Calu3 (cell line): ENCODE results near the gene PLIN5. TPM values are rescaled to one million over a fixed set of nuclear protein-coding genes. Genes with fewer than 3 reads are reported as not detected.

Experiments
- BruUV-seq: library from RNA; stranded (reverse); fragments of 400-500 nt; replicated peaks from 2 replicates; lab custom pipeline; 2021; lab: Mats Ljungman, UMichigan
- CTCF ChIA-PET: fragments of 300-600 bp; sonication (Branson Sonifier 250); formaldehyde crosslinking; loops from one replicate; lab custom pipeline; 2022; ENCODE audit warnings: antibody characterized with exemption; lab: Charles Lee
- DNase-seq: peaks from one replicate; pipeline ENCODE4 v3.0.0; 2022
- H3K27ac Mint-ChIP-seq: one replicate; pipeline ENCODE4 v1.8.0; 2022; ENCODE audit warnings: mixed read lengths; ENCODE audit not compliant: unreplicated experiment
- H3K27me3 Mint-ChIP-seq: one replicate; pipeline ENCODE4 v1.8.0; 2022; ENCODE audit warnings: mixed read lengths; ENCODE audit not compliant: unreplicated experiment
- H3K36me3 Mint-ChIP-seq: one replicate; pipeline ENCODE4 v1.8.0; 2022; ENCODE audit warnings: mild to moderate bottlenecking, moderate library complexity, mixed read lengths; ENCODE audit not compliant: insufficient read depth, unreplicated experiment
- H3K4me1 Mint-ChIP-seq: one replicate; pipeline ENCODE4 v1.8.0; 2022; ENCODE audit warnings: mild to moderate bottlenecking, low read depth, mixed read lengths; ENCODE audit not compliant: unreplicated experiment
- H3K4me3 Mint-ChIP-seq: one replicate; pipeline ENCODE4 v1.8.0; 2022; ENCODE audit warnings: mild to moderate bottlenecking, low read depth, moderate library complexity, mixed read lengths; ENCODE audit not compliant: unreplicated experiment
- H3K9me3 Mint-ChIP-seq: one replicate; pipeline ENCODE4 v1.8.0; 2022; ENCODE audit warnings: low read depth, mixed read lengths; ENCODE audit not compliant: unreplicated experiment
- CTCF ChIP-seq: fragments of 200-600 bp; IDR thresholded peaks from one replicate; pipeline ENCODE4 v1.8.0; 2022; ENCODE audit warnings: antibody characterized with exemption; ENCODE audit not compliant: unreplicated experiment
- intact Hi-C: fragments of 100-400 bp; cut with micrococcal nuclease; formaldehyde crosslinking; loops from one replicate; pipeline ENCODE4 v1.10.0; 2022; ENCODE audit not compliant: unreplicated experiment
- total RNA-seq: library from RNA; stranded (reverse); gene quantifications from 2 replicates; pipeline ENCODE4 v1.2.3, GENCODE V29; 2022

The PLIN5 gene
- total RNA-seq, 1 experiment from 2014 or later = 7.6 TPM

GRCh38 chr19:4493929-4494690 is 40.9 kb downstream of the PLIN5 start:
- Mint-ChIP-seq H3K4me1 (no peaks in the 10 kb centered on the region), H3K27me3 (no peaks in the 10 kb centered on the region), H3K27ac (no peak overlapping the region), H3K36me3 (peaks cover 9% of the 10 kb centered on the region), H3K4me3 (no peak overlapping the region), H3K9me3 (no peaks in the 10 kb centered on the region)
- CTCF ChIA-PET = interaction anchor here (1.1 kb wide), 1 partner anchor 10 kb away, joined by 3 read pairs; no protein-coding TSS in a partner anchor
- no TSS peak for BruUV-seq
- DNase-seq = no peak
- no peak for TF ChIP-seq CTCF
- intact Hi-C loops = no loop called here

- Mint-ChIP-seq H3K36me3 (peaks cover 11% of the 10 kb centered on the region), H3K4me1 (no peaks in the 10 kb centered on the region), H3K27me3 (no peaks in the 10 kb centered on the region), H3K27ac (no peak overlapping the region), H3K4me3 (no peak overlapping the region), H3K9me3 (no peaks in the 10 kb centered on the region)
- CTCF ChIA-PET = no interaction called here
- DNase-seq = no peak
- no TSS peak for BruUV-seq
- TF ChIP-seq CTCF = no peak
- intact Hi-C loops = no loop called here
Observed at GRCh38 chr19:4493104-4493928, 41.7 kb downstream of the PLIN5 start.

GRCh38 chr19:4492337-4493103 is 42.5 kb downstream of the PLIN5 start:
- no peaks in the 10 kb centered on the region for H3K27me3 Mint-ChIP-seq
- H3K27ac Mint-ChIP-seq = no peak overlapping the region
- no peak for DNase-seq
- no peaks in the 10 kb centered on the region for H3K9me3 Mint-ChIP-seq
- intact Hi-C loops = no loop called here
- peaks cover 9% of the 10 kb centered on the region for H3K36me3 Mint-ChIP-seq
- H3K4me3 Mint-ChIP-seq = no peak overlapping the region
- BruUV-seq = no TSS peak
- no peak for TF ChIP-seq CTCF
- H3K4me1 Mint-ChIP-seq = no peaks in the 10 kb centered on the region
- CTCF ChIA-PET = no interaction called here

GRCh38 chr19:4491446-4491845 is 43.6 kb downstream of the PLIN5 start:
- Mint-ChIP-seq H3K27me3 (no peaks in the 10 kb centered on the region), H3K9me3 (no peaks in the 10 kb centered on the region), H3K36me3 (peaks cover 5% of the 10 kb centered on the region), H3K4me1 (no peaks in the 10 kb centered on the region), H3K4me3 (no peak overlapping the region), H3K27ac (no peak overlapping the region)
- intact Hi-C loops = no loop called here
- TF ChIP-seq CTCF = no peak
- DNase-seq = no peak
- CTCF ChIA-PET = no interaction called here
- BruUV-seq = no TSS peak
